Progenitor cell of endocrine pancreas (in vitro differentiated cells): ENCODE data around the gene ETNPPL. TPM values are rescaled to one million over a fixed set of nuclear protein-coding genes. Genes with fewer than 3 reads are reported as not detected.

Experiments used
- DNase-seq: peaks from one replicate; pipeline ENCODE4 v3.0.0; 2021; ENCODE audit warnings: low spot score; ENCODE audit not compliant: unreplicated experiment
- H3K27ac Mint-ChIP-seq: 2 replicates; pipeline ENCODE4 v1.8.0; 2021; ENCODE audit warnings: mild to moderate bottlenecking, moderate library complexity, mixed read lengths
- H3K27me3 Mint-ChIP-seq: 2 replicates; pipeline ENCODE4 v1.8.0; 2021; ENCODE audit warnings: mixed read lengths
- H3K36me3 Mint-ChIP-seq: 2 replicates; pipeline ENCODE4 v1.8.0; 2022; ENCODE audit warnings: mixed read lengths; ENCODE audit not compliant: insufficient read depth
- H3K4me1 Mint-ChIP-seq: 2 replicates; pipeline ENCODE4 v1.8.0; 2021; ENCODE audit warnings: low read depth, mixed read lengths
- H3K4me3 Mint-ChIP-seq: 2 replicates; pipeline ENCODE4 v1.8.0; 2021; ENCODE audit warnings: low read depth, mild to moderate bottlenecking, moderate library complexity, mixed read lengths
- H3K9me3 Mint-ChIP-seq: 2 replicates; pipeline ENCODE4 v1.8.0; 2021; ENCODE audit warnings: low read depth, mixed read lengths
- total RNA-seq: library from RNA; stranded (reverse); gene quantifications from 2 replicates; pipeline ENCODE4 v1.2.1, GENCODE V29; 2021
- TF ChIP-seq, protein P1 (sequence below): fragments of 200-600 bp; sonication (generic); IDR thresholded peaks from one replicate; pipeline ENCODE4 v1.5.0; 2021; ENCODE audit warnings: antibody characterized with exemption, mild to moderate bottlenecking; ENCODE audit not compliant: unreplicated experiment

The ETNPPL gene
- total RNA-seq, 1 donor from 2014 or later, result 0.22 TPM

DNA sequence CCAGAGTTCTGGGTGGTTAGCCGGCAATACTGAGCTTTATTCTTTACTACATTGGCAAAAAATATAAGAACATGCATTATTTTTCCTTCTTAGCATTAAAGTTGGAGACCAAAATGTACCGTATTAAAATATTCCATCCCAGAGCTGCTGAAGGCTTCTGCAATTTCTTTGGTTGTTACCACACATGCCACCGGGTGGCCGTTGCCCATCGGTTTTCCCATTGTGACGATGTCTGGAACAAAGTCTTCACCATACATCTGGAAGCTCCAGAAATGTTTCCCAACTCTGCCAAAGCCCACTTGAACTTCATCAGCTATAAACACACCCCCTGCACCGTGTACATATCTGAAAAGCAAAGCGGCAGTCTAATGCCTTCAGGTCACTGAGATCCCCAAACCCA is 13.7 kb downstream of the ETNPPL start:
- TF ChIP-seq, protein P1, sequence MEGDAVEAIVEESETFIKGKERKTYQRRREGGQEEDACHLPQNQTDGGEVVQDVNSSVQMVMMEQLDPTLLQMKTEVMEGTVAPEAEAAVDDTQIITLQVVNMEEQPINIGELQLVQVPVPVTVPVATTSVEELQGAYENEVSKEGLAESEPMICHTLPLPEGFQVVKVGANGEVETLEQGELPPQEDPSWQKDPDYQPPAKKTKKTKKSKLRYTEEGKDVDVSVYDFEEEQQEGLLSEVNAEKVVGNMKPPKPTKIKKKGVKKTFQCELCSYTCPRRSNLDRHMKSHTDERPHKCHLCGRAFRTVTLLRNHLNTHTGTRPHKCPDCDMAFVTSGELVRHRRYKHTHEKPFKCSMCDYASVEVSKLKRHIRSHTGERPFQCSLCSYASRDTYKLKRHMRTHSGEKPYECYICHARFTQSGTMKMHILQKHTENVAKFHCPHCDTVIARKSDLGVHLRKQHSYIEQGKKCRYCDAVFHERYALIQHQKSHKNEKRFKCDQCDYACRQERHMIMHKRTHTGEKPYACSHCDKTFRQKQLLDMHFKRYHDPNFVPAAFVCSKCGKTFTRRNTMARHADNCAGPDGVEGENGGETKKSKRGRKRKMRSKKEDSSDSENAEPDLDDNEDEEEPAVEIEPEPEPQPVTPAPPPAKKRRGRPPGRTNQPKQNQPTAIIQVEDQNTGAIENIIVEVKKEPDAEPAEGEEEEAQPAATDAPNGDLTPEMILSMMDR, result peak; percentile 21
- Mint-ChIP-seq H3K27me3 (no peaks in the 10 kb centered on the region), H3K27ac (no peak overlapping the region), H3K4me1 (no peaks in the 10 kb centered on the region), H3K9me3 (no peaks in the 10 kb centered on the region), H3K36me3 (no peaks in the 10 kb centered on the region), H3K4me3 (no peak overlapping the region)
- no peak for DNase-seq

DNA sequence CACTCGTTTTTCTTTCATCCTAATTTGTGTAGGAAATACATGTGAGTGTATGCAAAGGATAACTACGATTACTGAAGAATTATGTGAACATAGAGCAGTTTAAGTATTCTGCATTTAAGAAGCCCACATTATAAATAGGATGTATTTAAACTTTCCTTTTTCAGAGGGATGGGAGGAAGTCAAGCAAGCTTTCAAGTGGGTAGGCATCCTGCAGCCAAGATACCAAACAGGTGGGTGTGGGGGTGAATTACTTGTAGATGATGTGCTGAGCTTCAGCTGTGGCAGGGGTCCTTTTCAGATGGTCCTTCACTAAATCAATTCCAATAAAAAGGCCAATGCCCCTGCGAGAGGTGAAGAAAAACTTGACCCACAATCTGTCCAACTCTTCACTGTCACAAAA is 16.3 kb downstream of the ETNPPL start:
- no peak overlapping the region for H3K4me3 Mint-ChIP-seq
- no peak overlapping the region for H3K27ac Mint-ChIP-seq
- H3K4me1 Mint-ChIP-seq, result no peaks in the 10 kb centered on the region
- H3K27me3 Mint-ChIP-seq, result no peaks in the 10 kb centered on the region
- no peaks in the 10 kb centered on the region for H3K36me3 Mint-ChIP-seq
- TF ChIP-seq, protein P1, result no peak
- no peak for DNase-seq
- H3K9me3 Mint-ChIP-seq, result no peaks in the 10 kb centered on the region

DNA sequence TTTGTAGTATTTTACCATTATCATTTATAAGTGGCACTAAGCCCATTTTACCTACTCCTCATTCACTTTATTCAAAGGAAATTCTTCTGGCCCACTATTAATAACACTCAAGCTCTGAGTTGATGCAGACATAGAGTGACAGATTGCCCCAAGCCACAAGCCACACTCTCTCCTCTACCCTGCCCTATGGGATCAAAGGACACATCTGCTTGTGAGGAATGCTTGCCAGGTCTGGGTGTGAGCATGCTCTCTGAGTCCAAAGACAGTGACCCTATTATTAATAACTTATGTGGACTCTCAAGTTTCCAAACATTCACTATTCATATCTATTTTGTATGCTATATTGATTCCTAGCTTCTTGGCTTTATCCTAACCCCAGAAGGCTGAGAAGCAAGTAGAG is 18.5 kb downstream of the ETNPPL start:
- Mint-ChIP-seq H3K27me3 (no peaks in the 10 kb centered on the region), H3K4me1 (no peaks in the 10 kb centered on the region), H3K9me3 (no peaks in the 10 kb centered on the region), H3K27ac (no peak overlapping the region), H3K36me3 (no peaks in the 10 kb centered on the region), H3K4me3 (no peak overlapping the region)
- TF ChIP-seq, protein P1, result no peak
- DNase-seq, result no peak

DNA sequence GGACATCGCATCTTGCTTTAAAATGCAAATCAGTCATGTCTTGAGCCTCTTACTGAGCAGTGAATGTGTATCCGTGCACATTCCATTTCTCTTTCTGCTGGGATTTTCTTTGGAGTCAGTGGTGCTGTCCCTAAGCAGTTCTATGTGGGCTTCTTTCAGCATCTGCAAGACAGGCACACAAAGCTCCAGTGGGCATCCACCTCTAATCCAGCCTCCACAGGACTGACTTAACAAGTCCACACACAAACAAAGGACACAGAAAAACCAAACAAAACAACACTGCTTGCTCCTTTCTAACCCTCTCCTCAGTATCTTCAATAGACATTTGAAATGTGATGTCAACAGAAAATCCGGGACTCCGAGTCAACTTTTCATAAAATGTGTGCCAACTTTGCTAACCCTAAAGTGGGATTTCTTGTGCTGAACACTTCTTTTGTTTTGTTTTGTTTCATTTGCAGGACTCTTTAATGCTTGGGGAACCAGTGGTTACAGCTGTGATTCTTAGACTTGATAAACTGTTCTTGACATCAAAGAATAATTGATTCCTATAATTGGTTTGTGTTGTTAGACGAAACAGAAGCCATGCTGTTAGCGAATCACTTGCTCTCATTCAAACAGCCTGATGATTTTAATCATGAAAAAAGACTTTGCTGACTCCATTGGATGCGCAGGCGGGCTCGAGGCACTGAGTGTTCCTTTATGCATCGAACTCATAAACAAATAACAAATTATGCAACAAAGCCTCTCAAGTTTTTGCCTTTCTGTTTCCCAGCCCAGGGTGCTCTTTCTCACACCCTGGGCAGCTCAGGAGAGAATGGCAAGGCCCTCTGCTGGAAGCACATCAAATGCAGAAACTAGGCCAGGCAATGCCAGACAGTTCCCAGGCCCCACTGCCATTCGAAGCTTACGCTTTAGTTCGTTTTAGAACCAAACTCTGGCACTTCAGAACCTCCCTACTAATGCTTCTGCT is 20.1 kb downstream of the ETNPPL start:
- TF ChIP-seq, protein P1, result no peak
- Mint-ChIP-seq H3K27ac (no peak overlapping the region), H3K9me3 (no peaks in the 10 kb centered on the region), H3K36me3 (no peaks in the 10 kb centered on the region), H3K27me3 (peaks cover 3% of the 10 kb centered on the region), H3K4me1 (no peaks in the 10 kb centered on the region), H3K4me3 (no peak overlapping the region)
- DNase-seq, result no peak

DNA sequence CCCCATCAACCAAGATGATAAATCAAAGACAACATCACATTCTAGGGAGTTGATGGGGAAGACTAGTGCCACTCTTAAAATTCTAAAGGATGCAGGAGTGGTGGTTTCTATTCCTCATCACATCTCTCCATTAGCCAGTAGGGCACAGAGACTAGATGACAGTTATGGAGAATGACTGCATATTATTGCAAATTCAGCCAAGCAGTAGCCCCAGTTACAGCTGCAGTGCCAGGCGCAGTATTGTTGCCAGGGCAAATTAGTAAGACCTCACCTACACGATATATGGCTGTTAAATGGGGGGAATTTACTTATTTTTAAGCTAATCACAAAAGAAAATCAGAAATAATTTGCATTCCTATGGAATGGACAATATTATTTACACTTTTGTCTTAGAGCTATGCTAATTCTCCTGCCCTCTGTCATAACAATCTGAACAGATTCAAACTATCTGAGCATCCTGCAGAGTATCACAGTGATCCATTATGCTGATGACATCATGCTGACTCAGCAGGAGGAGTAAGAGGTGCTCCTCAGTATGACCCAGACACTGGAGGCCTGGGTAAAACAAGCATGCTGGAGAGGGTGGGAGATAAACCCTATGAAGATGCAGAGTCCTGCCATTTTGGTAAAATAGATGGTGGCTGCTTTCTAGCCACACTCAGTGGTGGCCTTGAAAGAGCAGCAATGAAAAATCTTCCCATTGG is 24.7 kb downstream of the ETNPPL start:
- TF ChIP-seq, protein P1, result no peak
- Mint-ChIP-seq H3K4me1 (peaks cover 5% of the 10 kb centered on the region), H3K4me3 (no peak overlapping the region), H3K27me3 (peaks cover 3% of the 10 kb centered on the region), H3K27ac (no peak overlapping the region), H3K36me3 (no peaks in the 10 kb centered on the region), H3K9me3 (no peaks in the 10 kb centered on the region)
- DNase-seq, result no peak
